CMK (cell line): ENCODE results near the gene RAE1.

ENCODE experiments used
- DNase-seq: peaks from one replicate; pipeline ENCODE4 v3.0.0-alpha.2; 2010; ENCODE audit warnings: low read depth

RAE1 gene

GRCh38 chr20:57400231-57400701 is 49.2 kb downstream of the RAE1 start:
- DNase-seq: no peak

GRCh38 chr20:57400821-57401564 is 49.9 kb downstream of the RAE1 start:
- no peak for DNase-seq

GRCh38 chr20:57401565-57401918 is 50.5 kb downstream of the RAE1 start:
- DNase-seq: no peak

DNA sequence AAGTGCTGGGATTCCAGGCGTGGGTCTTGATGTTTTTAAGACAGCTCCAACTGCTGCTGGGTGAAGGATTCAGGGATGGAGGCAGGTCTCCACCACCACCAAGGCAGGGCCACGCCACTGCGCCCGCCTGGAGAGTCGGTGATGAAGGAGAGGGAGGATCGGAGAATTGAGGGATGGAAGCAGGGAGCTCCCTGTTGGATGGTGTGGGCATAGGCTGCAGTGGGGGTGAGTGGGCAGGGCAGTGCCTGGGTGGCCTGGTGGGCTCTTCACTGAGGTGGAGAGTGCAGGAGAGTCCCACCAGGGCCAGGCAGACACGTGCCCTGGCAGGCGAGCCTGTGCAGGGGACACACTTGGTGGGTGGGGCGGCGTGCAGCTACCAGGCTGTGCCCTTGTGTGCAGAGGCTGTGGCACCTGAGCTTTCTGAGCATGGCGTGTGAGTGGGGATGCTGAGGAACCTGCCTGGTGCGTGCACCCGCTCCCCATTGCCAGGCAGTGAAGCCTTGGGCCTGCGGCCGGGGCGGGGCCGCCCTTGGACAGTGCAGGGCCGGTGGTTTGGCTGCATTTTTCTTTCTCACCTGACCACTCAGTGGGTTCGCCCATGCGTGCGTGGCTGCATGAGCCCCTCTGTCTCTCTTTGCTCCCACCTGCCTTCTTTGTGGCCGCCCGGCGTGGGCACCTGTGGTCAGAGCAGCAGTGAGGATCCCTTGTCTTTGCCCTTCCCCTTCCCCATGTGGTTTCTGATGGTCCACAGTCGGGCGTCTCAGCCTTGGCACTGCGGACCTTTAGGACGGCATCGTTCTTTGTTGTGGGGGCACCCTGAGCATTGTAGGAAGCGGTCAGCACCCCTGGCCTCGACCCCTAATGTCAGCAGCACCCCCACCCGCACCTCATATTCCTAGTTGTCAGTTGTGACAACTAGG is 51.4 kb downstream of the RAE1 start:
- DNase-seq: no peak

- no peak for DNase-seq
Observed at GRCh38 chr20:57403216-57403615, 52.2 kb downstream of the RAE1 start.

DNA sequence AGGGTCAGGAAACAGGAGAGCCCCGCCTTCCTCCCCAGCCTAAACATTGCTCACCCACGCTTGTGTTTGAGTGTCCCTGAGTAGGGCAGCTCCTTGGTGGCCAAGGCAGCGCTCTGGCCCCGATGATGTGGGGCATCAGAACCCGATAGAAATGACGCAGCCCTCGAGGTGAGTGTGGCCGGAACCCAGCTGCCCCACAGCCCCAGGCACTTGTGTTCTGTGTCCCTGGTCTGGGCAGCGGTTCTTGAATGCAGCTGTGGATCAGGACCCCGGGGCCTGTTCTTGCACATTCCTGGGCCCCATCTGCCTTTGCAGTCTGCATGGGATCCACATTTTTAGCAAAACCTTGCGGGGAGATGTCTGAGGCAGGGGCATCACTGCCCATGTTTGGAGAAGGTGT is 53.0 kb downstream of the RAE1 start:
- DNase-seq: no peak

GRCh38 chr20:57404419-57405072 is 53.5 kb downstream of the RAE1 start:
- no peak for DNase-seq

DNA sequence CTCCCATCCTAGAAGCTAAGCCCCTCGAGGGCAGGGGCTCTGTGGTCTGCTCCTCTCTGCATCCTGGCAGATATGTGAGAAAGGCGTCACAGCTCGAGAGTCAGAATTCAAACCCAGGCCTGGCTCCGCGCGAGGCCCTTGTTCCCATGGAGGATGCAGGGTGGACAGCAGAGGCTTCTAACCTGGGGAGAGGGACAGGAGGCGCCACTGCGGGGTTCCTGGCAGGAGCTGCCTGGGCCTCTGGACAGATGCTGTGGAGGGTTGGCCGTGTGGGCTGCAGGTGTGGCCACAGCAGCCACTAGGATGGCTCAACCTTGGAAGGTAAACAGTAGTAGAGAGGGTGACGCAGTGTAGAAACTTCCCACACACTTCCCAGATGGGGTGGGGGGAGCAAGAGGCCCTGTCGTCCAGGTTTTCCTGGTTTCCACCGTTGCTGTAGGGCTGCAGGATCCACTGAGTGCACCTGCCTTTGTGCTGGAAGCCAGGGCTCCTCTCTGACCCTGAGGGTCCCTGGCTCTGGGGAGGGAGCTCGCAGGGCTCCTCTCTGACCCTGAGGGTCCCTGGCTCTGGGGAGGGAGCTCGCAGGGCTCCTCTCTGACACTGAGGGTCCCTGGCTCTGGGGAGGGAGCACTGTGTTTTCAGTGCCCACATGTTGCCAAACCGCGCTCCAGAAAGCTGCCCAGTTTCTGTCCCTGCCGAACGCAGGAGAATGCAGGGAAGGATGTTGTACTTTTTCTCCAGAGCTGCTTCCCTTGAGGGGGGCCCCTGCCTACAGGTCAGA is 54.4 kb downstream of the RAE1 start:
- DNase-seq: no peak

- no peak for DNase-seq
Observed at GRCh38 chr20:57407541-57407956, 56.5 kb downstream of the RAE1 start.

DNA sequence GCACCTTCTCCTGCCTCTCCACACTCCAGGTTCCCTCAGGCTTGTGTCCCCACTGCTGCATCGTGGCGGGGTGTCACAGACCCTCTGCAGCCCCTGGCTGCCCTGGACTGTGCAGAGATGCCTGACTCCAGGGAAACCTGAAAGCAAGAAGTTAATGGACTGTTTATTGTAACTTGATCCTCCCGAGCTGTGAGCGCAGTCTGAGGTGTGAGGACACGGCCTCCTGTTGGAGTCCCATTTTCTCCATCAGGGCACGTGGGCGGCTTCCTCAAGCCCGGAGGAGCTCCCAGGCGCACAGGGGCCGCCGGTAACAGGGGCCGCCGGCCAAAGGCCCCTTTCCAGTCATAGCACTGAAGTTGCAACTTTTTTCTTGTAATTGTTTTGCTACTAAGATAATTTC is 57.1 kb downstream of the RAE1 start:
- DNase-seq: no peak

GRCh38 chr20:57408536-57409233 is 57.6 kb downstream of the RAE1 start:
- DNase-seq: no peak

- DNase-seq: no peak
Observed at GRCh38 chr20:57409316-57409671, 58.2 kb downstream of the RAE1 start.

DNA sequence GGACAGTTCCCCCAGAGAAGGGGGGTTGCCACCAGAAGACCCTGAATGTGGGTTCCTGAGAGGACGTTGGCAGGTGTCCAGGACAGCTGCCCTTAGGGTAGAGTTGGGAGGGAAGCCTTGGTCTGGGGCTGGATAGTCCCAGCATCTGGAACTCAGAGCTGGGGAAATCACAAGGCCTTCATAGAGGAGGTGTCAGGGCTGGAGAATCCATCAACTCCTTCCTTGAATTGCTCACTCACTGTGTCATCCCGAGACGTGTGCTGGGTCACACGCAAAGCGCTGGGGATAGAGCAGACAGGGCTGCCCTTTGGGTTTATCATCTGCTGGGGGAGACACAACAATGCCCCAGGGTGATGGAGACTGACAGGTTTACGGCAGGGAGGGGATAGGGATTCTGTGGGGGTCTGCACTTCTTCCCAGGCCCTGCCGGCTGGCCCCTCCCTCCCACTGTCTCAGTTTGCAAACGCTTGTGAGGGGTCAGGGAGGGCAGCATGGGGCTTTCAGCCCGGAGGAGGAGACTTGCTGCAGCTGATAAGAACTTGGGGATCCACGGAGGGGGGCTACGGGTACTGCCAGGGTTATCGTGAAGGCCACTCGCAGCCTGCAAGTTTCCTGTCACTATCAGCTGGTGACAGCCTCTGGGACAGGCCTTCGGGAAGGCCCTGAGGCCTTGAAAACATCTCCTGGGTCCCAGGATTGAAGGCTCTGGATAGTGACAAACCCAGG is 58.8 kb downstream of the RAE1 start:
- peak; percentile 95 for DNase-seq

DNA sequence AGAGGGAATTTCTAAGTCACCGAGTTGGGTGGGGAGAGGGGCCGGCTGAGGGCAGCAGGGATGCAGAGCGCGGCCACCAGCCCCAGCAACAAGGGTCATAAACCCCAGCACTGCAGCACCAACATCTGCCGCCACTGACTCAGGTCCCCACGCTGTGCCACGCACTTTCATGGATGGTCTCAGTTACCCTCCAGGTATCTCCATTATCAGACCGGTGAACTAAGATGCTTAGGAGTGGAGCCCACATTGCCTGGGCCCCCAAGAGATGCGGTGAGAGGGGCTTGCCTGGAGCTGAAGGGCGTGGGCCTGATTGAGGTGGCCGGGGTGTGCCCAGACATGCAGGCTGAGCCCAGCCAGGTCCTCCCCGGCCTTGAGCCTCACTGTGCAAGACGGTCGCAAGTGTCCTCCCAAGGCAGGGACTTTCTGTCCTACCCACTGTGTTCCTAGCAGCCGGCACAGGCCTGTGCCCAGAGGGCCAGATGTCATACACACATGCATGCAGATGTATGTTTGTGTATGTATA is 59.4 kb downstream of the RAE1 start:
- no peak for DNase-seq

DNA sequence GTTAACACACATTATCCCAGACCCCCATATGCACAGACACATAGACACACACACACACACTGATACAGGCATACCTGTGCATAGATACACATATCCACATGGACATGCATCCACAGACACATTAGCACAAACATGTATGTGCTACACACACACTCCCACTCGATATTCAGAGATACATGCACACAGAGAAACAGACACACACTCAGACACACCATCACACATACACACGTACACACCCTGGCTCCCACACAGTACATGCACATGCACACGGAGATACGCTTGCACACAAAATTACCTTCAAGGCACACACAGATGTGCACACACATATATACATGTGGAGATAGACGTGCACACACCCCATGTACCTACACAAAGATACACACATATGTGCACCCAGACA is 59.9 kb downstream of the RAE1 start:
- DNase-seq: no peak

DNA sequence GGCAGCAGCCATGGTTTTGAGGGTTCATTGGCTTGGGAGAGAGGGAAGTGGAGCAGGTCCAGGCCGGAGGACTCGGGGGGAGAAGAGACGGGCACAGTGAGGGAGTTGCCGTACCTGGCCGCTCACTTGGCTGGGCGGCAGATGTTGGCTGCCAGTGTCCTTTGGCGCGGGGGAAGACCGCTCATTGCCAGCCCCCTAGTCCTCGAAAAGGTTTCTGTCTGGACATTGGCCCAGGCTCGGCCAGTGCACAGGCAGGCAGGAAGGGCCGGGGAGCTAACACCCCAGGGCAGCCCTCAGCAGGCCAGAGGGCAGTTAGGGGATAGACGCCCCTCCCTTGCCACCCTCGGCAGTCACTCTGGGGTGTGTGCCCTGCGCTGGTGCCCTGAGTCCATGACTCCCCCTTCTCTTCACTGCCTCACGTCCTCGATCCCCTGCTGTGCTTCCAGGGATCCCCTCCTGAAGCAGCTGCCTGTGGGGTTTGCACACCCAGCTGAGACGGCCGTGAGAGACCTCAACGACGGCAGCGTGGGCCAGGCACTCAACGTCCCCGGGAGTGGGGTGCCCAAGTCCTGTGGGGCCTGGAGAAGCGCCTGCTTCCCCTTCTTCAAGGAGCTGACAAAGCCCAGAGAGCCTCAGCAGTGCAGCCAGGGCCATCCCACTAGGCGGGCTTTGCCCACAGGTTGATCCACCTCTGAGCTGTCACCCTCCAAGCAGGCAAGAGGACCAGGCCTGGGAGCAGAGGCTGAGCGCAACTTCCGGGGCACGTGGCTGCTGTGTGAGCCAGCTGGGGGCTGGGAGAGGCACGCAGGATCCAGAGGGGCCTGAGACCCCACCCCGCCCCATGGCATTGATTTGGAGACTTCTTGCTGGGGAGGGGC is 60.6 kb downstream of the RAE1 start:
- no peak for DNase-seq

- no peak for DNase-seq
Observed at GRCh38 chr20:57412347-57413029, 61.4 kb downstream of the RAE1 start.

DNA sequence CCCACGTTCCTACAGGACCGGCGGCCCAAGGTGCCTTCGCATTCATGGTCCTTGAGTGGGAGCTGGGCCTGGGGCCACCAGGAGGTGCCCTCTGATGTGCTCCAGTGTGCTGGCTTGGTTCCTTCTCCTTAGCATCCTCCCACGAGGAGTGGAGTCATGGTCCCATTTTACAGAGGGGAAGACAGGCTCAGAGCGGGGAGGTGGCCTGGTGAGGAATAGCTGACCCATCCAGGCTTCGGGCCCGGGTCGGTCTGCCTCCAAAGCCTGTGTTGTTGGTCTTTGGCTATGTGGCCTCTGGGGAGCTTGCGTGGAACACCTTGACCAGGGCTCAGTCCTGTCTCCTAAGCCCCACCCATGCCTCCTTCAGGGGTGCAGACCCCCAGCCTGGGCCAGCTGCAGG is 62.9 kb downstream of the RAE1 start:
- DNase-seq: no peak
